NT2/D1 (cell line): ENCODE results near the gene ARHGAP30.

Experiments
- YY1 ChIP-seq: IDR thresholded peaks from 2 replicates; pipeline ENCODE4 v1.6.1; 2011; ENCODE audit not compliant: insufficient read length, insufficient read depth
- ZNF274 ChIP-seq: IDR thresholded peaks from 2 replicates; pipeline ENCODE4 v1.6.1; 2011; ENCODE audit warnings: mild to moderate bottlenecking, low read depth, low read length

GRCh38 chr1:161061419-161061818 is 8.3 kb downstream of the ARHGAP30 start:
- no peak for TF ChIP-seq ZNF274
- no peak for TF ChIP-seq YY1
